NCI-H1417 treated with DMSO at 0.1 percent for 48 hours (cell line): ENCODE measurements around the gene KDM2A.
A peak's percentile ranks its signal among the peaks of the same experiment; 100 is the strongest.

Experiments used
- DNase-seq: peaks from one replicate; lab custom pipeline; 2025; lab: John Stamatoyannopoulos, UW

The KDM2A gene

DNA sequence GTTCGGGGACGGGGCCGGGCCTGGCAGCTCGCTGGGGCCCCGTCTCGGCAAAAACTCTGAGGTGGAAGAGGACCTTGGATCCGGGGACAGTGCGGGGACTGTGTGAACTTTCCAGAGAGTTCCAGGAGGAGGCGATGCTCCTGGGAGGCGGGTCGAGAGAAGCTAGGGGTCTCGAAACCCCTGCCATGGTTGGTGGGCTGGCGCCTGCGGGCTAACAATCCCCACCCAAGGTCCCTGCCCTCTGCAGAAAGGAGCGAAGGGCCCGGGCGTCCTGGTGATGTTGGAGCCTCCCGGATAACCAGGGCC, 142.5 kb downstream of the KDM2A start:
- DNase-seq, result no peak

DNA sequence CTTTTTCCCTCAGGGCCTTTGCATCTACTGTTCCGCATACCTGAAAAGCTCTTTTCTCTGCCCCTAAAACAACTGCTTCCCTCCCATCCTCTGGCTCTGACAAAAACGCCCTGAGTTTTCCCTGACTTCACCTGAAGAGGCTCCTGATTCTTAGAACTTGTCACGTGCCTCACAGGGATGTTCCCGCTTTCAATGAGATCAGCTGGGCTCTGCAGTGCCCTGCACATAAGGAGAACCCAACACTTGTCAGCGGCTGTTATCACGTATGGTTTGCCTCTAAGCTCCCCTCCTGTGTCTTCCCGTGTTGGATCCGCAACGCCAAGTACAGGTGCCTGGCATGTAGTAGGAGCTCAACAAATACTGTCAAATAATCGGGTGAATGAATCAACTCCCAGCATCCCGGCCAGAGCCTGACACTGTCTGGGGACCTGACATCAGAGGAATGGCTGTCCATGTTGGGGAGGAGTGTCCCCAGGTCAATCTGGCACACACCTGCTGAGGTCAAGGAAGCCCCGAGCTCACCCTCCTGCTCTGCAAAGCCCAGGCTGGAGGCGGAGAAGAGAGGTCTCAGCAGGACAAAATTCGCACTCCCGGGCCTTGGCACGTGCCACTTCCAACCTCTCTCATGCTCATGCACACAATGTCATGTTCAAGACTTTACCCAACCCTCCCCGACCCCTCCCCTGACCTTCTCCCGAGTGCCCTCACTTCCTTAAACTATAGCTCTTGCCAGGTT, 143.1 kb downstream of the KDM2A start:
- DNase-seq, result no peak

DNA sequence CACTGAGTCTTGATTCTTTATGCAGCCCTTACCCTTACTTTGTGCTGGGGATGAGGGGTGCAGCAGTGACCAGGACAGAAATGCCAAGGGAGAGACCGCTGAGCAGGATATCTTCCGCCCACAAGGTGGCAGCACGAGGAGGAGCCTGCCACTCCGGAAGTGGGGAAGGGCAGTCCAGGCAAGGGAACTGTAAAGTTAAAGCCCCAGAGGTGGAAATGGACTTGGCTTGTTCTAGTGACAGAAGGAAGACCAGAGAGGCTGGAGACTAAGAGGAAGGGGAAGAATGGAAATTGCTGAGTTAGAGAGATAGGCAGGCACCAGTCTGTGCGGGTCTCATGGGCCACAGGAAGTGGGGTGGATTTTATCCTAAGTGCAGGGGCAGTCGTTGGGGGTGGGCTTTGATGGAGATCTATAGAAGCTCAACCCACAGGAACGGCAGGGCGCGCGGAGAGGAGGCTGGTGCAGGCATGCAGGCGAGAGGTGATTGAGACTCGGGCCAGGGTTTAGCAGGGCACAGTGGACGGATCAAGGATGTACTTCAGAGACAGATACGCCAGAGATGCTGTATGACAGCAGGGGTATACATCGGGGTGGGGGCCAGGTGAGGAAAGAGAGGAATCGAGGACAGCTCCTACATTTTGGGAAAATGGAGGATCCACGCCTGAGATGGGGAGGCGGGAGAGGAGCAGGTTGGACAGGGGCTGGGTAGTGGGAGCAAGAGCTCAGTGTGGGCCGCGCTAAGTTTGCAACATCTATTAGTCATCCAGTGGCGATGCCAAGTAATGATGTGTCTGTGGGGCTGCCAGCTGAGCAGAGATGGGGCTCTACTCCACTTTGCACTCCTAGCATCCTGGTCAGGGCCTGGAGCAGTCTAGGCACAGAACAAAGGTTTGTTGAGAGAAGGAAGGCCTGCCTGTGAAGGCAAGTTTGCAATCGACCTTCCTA, 143.9 kb downstream of the KDM2A start:
- peak; percentile 34 for DNase-seq

DNA sequence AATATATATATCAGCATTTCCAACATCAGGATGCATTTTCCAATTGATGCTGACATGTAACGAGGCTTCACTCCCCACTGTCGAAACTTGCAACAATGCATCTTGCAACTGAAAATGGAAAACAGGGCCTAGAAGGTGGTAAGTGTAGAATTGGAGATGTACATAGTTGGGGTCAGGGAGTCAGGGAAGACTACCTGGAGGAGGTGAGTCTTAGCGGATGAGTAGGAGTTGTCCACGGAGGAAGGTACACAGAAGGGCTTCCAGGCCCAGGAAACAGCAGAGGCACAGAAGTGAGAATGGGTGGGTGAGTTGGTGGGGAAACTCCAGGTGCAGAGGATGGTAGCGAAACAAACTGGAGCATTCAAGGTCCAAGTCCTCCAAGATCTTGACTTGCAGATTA, 145.2 kb downstream of the KDM2A start:
- no peak for DNase-seq

DNA sequence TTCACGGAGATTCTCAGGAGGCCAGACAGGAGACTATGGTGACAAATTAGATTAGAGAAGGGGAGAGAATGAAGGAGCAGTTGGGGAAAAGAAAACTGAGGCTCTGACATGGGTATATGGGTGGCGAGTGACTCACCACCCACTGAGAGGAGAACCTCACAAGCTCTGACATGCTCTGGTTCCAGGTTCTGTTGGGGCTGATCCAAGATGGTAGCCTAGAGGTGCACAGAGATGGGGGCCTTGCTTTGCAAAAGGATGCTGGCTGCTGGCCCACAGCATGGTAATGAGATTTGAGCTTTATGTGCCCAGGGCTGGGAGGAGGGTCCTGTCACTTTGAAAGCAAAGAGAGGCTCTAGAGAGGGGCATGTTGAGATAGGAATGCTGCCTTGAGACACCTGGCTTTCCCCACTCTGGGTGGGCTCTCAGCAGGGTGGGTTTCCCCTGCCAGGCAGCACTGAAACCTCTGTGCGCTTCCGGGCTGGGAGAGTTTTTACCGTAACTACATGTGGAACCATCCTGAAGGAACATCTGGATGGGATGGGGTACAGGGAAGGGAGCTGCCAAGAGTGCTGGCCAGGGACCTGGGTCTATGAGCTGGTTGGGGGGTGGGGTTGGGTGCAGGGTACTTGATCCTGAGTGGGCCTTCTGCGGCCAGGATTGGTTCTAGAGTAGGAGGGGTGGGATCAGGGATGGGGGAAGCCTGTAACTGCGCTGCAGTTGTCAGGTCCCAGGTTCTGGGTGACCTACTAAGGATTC, 146.0 kb downstream of the KDM2A start:
- no peak for DNase-seq

DNA sequence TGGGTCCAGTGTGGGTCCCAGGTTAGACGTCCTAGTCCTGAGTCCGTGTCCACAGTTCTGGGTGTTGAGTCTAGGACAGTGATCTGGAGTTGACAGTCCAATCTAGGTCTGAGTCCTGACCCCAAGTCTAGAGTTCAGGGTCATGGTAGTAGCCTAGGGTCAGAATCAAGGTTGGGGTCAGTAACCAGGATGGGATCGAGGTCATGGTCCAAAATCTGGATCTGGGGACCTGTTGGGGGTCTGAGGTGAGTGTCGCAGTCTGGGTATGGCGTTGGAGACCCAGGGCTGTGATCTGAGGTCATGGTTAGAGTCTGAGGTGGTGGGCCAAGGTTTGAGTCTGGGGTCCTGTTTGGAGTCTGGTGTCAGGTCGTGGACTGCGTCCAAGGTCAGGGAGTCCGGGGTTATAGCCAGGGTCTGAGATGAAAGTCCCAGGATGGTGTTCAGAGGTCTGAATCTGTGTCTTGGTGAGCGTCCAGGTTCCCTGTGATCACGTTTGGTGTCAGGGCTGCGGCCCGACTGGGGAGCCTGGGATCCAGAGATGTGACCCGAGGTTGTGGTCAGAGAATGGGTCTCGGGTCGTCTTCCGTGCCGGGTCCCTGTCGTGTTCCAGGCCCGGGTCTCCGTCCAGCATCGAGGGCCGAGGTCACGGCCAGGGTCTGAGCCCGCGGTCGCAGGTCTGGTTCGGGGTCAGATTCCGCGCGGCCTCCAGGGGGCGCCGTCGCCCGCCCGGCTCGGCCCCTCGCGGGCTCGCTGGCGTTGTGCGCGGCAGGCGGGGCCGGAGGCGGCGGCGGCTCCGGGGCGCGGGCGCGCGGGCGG, 146.8 kb downstream of the KDM2A start:
- no peak for DNase-seq

DNA sequence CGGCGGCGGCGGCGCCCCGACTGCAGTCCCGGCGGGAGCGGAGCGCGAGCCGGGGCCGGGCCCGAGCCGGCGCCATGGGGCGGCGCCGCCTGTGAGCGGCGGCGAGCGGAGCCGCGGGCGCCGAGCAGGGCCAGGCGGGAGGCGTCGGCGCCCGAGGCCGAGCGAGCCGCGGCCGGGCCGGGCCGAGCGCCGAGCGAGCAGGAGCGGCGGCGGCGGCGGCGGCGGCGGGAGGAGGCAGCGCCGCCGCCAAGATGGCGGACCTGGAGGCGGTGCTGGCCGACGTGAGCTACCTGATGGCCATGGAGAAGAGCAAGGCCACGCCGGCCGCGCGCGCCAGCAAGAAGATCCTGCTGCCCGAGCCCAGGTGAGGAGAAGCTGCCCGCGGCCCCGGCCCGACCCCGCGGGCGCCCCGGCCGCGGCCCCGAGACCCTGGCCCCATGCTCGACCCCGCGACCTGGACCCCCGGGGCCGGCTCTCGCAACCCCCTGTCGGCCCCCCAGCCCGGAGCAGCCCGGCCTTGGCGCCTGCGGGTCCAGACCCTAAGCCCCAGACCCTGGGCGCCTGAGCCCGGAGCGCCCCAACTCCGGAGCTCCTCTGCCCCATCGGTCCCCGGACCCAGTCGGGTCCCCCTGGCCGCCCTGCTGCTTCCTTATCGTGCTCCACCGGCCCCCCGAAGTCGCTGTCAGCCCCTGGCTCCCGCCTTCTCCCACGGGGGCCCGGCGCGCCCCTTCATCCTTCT, 147.6 kb downstream of the KDM2A start, which contains the start of gene GRK2:
Gene GRK2, plus strand, starts transcription at position 25 of the 739 bp plus-strand sequence. Its CDS starts 227 bp downstream, at position 252.
- no peak for DNase-seq

DNA sequence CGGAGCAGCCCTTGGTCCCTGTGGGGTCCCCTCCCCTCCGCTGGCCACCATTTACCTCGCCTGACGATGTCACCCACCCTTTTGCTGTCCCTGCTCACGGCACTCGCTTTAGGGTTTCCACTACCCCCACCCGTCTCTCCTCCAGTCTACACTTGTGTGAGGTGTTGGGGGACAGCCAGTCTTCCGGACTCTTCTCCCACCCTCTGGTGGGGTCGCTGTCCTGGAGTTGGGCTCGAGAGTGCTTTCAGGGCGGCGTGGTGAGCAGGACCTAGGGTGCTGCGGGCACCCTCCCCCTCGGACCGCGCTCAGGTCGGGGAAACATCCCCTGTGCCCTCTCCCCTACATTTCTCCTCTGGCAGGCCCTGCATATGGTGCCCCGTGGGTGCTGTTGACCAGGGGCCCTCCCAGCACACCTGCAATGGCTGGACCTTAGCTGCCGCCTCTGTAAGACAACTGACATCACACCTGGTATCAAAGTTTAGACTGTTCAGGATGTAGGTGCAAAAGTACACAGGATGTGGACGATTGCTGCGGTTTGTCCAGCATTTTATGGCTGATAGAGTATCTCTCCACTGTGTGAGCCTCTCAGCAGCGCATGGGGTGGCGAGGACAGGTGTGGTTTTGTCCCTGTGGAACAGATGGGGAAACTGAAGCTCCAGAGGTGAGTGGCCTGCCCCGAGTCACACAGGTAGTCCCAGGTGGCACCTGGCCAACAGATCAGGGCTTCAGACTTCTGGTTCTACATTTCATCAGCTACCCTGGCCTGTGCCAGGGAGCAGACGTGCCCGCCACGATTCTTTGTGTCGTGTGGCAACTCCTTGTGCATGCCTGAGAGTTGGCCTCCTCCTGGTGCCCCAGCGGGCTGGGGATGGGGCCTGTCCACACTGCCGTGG, 148.4 kb downstream of the KDM2A start:
- DNase-seq, result no peak

DNA sequence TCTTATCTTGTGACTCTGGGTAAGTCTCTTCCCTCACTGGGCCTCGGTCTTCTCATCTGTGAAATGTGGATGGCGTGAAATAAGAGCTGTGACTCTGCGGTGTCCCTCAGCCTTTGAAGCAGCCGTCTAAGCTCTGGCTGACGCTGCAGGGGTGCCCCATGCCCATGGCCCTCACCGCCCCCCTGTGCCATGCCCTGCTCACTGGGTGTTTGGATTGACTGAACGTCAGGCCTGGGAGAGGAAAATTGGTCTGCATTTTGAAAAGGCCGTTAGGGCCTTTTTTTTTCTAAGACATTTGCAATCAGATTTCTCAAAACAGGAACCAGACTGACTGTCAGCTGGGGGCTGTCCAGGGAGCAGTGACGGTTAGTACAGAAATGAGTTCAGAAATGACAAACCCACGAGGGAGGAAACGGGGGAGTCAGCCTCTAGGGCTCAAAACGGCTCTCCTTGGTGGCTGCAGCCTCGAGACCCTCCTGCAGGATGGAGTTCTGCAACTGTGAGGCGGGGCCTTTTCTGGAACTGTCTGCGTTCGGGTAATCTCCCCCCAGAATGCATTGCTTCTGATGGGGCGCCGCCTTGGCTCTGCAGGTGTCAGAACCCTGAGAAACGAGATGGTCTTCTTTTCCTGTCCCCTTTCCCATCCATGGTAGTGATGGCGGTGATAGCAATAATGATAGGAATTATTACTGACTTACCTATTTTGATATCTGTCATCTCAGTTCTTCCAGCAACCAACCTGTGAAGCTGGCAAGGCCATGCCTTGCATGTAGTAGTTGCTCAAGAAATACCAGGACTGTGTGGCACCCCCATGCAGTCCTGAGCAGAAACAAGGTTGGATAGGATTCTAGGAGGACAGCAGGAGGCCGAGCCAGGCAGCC, 149.3 kb downstream of the KDM2A start:
- DNase-seq, result no peak

DNA sequence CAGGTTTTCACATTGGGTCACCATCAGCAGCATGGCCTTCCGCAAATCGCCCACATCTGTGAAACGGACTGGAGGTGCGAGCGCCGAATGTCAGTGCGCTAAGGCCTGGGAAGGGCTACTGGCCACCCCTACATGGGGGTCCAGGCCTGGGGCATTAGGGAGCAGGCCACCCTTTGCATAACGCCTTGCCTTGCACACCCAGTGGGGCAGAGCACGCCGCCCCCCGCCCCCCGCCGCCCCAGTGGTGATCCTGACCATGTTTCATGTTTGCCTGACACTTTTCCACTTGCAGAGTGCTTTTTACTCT, 149.9 kb downstream of the KDM2A start:
- no peak for DNase-seq

DNA sequence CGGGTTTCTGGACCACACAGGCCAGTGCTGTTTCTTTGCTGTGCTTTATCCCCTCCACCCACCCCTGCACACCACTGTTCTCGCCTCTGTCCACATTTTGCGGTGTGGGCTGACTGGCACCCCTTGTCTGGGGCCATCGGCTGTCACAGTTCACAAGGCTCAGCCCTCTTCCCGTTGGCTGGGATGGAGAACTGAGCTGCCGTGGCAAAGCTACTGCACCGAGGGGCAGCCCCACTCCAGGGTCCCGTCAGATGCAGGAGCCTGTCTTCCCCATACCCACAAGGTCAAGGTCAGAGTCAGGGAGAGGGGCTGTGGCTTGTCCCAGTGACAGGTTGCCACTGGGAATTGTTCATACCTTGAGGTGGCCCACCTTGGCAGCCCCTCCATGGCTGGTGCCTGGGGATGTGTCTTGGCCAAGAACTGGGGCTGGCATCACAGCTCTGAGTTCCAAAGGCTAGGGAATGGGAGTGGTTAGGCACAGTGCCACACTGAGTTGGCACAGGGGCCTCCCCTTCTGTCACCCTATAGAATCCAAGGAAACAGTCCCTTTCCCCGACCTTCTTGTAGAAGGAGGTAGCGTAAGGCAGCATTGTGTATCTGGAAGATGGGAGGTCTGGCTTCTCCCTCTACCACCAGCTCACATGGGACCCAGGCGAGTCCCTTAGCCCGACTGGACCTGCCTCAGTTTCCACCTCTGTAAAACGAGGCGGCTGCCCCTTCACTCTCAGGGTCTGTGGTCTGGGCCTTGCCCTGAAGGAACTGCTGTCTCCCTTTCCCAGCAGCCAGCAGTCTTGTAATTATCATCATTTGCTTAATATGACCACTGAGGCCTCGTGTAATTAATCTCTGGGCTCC, 150.6 kb downstream of the KDM2A start:
- DNase-seq, result no peak

DNA sequence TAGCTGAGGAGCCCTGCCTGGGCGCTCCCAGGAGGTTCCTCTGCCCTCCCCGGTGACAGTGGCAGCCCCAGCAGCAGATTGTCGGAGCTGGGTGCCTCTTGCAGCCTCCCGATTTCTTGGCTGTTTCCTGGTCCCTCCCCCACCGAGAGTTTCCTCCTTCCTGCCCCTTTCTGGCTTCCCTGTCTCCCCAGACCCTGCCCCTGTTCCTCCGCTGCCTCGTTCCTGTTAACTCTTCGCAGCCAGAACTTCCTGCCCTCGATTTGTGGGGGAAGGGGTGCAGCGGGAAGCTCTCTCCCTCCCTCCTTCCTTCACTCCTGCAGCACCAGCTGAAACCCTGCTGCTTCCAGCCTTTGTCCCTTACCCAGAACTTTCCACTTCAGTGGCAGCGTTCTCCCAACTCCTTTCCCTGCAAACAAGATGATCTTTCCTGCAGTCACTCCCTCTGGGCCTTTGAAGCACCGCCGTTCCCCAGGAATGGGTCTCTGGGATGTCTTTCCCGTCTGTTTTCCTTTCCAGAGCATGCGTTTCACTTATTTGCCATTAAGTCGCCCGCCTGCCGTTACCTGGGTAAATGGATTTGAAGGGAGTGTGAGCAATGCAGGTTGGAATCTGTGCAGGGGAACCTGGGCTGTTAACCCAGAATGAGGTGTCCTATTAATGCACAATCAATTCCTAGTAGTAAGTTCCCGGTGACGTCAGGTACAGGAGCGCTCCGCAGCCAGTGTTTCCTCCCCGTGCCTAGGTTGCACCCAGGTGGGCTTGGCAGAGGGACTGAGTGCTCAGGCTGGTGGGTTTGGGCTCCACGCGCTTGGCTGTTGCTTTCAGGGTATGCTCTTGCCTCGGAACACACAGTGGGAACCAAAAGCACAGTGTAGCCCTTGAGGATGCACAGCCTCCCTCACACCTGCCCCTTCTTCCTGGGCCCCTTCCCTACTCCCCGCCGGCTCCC, 151.5 kb downstream of the KDM2A start:
- DNase-seq, result no peak

DNA sequence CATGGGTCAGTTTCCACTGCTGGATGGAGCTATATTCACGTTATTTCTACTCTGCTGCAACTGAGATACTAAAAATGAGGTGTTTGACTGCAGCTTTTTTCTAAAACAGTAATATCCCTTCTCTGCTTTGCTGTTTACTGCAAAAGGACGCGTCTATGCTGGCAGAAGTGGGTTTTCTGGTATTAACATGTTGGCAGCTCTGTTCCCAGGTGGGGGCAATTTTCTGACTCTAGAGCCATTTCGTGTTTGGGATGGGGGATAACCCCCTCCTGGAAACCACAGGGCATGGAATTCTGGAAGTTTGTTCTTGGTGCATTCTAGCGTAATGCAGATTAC, 152.1 kb downstream of the KDM2A start:
- no peak for DNase-seq

DNA sequence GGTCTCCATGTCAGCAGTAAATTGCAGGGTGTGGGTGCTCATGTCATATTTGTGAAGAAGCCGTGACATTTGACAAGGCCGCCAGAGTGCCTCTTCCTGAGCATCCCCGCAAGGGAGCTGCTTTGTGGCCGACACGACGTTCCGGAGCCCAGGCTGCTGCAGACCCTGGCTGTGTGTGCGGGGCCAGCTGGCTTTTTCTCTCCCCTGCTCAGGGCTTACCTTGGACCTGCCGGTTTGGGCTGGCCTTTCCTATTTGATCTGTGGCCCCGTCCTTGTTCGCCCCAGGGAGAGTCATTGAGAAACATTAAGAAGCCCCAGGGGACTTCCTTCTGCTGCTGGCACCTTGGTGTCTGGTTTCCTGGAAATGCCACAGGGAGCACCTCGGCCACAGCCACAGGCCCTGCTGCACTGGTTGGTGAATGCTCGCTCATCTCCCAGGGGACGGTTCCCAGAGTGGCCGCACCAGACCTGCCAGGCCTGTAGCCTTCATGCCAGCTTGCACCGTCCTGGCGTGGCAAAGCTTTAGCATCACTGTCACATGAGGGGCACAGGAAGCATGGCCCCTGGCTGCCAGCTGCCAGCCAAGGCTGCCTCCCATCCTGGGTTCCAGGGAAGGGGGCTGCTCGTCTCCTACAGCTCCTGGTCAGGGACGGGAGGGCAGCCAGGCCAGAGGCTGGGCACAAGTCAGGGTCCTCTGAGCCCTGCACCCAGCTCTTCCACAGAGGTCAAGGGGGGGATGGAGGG, 152.7 kb downstream of the KDM2A start:
- DNase-seq, result no peak

DNA sequence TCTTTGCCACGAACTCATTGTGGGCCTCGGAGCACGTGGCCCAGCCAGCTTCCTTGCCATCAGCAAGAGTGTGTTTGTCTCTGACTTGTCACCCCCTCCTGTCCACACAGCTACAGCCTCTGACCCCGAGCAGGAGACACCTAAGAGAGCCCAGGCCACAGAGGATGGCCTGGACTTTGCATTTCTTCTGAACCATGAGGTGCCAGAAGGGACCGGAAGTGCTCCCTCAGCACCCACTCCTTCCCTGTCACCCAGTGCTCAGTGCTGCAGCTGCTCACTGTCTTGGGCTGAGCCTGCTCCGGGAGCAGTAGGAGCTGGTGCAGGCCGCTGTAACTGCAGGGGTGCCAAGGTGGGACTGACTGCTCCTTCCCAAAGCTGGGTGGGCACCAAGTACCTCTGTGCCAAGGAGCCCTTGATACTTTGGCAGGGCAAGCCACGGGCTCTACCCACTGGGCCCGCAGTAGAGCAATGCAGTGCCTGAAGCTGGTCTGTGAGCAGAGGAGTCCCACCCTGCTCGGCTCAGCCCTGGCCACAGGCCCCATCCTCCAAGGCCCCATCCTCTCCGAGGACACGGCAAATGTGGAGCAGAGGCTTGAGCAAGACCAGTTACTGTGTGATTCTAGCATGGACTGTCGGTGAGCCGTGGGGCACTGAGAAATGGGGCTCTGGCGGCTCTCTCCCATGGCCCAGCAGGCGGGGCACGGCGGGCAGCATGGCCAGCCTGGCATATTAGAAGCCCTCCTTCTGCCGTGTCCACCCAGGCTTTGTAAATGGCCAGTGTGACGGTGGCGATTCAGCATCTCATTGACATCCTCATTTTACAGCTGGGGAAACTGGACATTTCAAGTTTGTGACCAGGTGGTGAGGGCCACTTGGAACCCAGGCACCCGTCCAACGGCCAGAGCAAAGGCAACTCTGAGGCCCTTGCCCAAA, 153.5 kb downstream of the KDM2A start:
- no peak for DNase-seq
